Activated CD4-positive, alpha-beta T cell treated with anti-CD3 and anti-CD28 coated beads for 4 hours (primary cell): ENCODE data around the gene WDPCP.
"Not testable (repeated sequence)": the region's sequence is repeated elsewhere in the genome, so short reads cannot be mapped to it uniquely, and the experiment has no call there.

Source experiments
- DNase-seq, 2 donors: peaks; one replicate each; pipeline ENCODE4 v3.0.0-alpha.2; 2020

Gene WDPCP

DNA sequence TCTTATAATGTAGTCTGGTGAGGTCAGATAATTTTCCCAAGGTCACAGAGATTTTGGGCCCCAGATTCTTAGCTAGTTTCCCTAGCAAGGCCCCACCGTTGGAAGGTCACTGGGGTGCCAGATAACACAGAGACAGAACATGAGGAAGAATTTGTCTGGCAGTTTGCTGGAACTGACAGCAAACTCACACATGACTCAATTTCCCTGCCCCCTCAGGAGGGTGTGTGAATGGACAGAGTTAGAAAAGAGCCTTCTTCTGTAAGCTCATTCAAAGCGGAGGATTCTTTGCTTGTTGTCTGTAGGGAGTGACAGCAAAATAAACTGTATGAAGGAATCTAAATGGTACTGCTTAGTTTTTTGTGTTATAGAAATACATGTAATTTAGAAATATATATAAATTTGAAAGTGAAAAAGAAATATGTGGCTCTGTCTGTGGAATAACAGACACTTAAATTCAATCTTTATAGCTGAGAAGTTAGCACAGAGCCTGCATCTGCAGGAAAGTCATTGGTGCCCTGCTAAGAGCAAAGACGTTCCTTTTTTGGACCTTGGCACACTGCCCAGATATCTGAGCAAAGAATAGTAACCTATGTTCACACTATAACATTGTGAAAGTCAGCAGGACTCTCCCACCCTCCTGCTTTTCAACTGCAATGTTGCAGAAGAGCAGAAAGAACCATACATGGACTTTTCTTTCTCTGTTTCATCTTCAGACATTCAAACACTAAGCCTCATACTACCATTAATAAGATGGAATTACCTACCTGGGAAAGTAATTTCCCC is 2.5 kb upstream of the WDPCP start:
- no peak for DNase-seq

DNA sequence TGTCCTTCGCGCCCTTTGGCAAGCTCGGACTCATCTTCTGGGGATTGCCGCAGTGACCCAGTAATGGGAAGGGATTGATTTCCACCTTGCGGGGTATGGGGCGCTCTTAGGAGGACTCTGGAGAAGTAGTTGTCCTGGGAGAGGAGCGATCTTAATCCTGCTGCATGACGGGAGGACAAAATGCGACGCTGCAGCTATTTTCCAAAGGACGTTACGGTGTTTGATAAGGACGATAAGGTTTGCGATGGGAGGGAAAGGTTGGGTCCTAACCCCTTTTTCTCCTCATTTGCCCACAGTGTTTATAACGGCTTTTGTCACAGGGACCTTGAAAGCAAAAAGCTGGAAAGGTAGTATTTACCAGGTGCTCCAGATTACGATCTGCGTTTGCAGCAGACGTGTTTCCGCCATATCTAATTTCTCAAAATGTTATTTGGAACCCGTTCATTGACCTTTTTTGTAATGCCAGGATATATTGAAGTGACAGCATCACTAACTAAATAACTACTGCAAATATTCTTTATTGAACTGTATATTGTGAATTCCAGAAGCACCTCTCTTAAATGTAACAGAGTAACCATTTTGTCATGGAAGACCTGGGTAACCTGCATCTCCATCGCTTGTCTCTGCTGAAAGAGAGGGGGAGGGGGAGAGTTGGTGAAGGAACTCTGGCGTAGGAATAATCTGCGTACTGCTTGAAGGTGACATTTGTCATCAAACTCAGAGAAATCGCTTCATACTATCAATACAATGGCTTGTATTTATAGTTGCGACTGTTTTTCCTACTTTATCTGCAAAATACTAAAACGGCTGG is 1.1 kb upstream of the WDPCP start:
- DNase-seq, result no peak

- no peak for DNase-seq
These were observed 378 bp downstream of the WDPCP start for GRCh38 chr2:63587814-63588384.

DNA sequence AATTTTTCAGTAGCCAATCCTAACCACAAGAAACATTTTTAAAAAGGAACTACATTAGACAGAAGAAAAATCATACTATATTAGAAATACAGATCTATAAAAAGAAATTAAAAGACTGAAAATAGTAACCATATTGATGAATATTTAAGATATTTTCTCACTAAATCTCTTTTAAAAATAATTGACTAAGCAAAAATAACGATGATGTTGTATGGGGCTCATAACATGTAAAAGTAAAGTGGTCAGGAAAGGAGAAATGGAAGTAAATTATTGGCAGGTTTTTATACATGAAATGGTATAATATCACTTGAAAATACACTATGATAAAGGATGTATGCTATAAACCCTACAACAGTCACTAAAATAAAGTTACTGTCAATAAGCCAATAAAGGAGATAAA is 5.4 kb downstream of the WDPCP start:
- DNase-seq, result no peak

- DNase-seq, result no peak
These were observed 6.8 kb downstream of the WDPCP start for GRCh38 chr2:63581298-63581961.

DNA sequence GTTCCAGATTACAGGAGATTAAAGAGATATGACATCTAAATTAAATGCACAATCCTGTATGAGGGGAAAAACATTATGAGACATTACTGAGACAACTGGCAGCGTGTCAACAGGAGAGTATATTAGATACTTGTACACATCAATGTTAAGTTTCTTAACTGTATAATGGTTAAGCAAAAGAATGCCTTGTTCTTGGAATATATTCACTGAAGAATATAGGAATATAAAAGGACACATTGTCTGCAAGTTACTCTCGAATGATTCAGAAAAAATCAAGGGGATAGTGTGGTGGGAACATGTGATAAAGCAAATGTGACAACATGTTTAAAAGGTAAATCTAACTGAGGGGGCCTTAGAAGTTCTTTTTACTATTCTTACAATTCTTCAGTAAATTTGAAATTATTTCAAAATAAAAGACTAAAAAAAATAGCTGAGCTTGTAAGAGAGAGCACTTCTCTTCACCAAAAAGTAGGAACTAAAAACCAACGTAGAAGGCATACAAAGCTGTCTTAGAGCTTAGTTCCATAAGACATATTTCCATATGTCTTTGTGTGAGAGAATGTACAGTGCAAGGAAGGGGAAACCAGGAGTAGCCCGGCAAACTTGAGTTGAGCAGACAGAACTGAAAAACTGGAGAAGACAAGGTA is 7.5 kb downstream of the WDPCP start:
- DNase-seq, result no peak

DNA sequence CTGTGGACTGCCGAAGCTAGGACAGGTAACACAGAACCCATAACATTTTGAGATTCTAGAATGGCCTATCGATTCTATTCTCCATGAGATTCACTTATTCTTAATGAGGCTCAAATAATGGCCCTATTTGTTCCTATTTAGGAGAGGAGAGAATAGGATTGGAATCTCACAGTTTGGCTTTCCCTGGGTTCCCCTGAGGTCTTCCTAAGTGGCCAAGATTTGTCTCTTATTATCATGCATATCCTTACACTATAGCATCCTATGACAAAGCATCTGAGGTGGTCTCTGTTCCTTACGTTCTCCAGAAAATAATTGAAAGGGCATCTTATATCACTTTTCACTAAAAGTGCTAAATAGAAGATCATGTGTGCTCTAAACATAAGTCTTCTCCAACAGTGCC is 9.5 kb downstream of the WDPCP start:
- DNase-seq, result no peak

DNA sequence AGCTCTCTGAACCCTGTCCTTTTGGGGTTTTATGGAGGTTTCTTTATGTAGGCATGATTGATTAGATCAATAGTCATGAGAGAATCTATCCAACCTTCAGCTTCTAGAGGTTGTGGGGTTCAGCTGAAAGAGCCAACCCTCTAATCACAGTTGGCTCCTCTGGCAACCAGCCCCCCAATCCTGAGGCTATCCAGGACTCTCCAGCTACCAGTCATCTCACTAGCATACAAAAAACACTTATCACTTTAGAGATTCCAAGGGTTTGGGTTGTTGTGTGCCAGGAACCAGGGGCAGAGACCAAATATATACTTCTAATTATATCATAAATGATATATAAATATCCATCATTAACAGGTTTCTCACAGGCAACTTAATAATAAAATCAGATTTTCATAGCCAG is 11.7 kb downstream of the WDPCP start:
- DNase-seq, result no peak

DNA sequence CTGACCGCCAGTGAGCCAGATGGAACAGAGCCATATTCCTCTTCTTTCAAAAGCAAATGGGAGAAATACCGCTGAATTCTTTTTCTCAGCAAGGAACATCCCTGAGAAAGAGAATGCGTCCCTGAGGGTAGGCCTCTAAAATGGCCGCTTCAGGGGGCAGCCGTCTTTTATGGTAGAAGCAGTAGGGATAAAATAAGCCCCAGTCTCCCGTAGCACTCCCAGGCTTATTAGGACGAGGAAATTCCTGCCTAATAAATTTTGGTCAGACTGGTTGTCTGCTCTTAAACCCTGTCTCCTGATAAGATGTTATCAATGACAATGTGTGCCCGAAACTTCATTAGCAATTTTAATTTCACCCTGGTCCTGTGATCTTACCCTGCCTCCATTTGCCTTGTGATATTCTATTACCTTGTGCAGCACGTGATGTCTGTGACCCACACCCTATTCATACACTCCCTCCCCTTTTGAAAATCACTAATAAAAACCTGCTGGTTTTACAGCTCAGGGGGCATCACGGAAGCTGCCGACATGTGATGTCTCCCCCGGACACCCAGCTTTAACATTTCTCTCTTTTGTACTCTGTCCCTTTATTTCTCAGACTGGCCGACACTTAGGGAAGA is 14.4 kb downstream of the WDPCP start:
- DNase-seq, result not testable (repeated sequence)

GRCh38 chr2:63573026-63573425 is 15.3 kb downstream of the WDPCP start:
- not testable (repeated sequence) for DNase-seq

DNA sequence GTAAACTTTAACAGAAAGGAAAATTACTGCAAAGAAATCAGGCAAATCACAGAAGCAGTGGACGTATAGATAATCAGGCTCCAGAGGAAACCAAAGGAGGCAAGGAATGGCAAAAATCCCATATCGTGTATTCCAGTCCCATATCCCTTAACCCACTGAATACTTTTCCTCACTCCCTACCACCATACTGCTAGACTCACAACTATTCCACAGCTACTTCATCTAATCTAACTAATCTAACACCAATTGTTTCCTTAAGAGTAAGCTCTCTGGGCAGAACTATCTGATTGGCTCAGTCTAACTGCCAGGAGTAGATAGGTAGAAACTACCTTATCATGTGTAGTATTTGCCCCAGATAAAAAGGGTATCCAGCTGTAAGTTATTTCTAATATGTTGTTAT is 16.3 kb downstream of the WDPCP start:
- DNase-seq, result no peak

- no peak for DNase-seq
These were observed 17.0 kb downstream of the WDPCP start for GRCh38 chr2:63571291-63571690.

GRCh38 chr2:63569740-63570139 is 18.5 kb downstream of the WDPCP start:
- no peak for DNase-seq

GRCh38 chr2:63562751-63563150 is 25.5 kb downstream of the WDPCP start:
- no peak for DNase-seq

GRCh38 chr2:63558922-63559321 is 29.4 kb downstream of the WDPCP start:
- not testable (repeated sequence) for DNase-seq

DNA sequence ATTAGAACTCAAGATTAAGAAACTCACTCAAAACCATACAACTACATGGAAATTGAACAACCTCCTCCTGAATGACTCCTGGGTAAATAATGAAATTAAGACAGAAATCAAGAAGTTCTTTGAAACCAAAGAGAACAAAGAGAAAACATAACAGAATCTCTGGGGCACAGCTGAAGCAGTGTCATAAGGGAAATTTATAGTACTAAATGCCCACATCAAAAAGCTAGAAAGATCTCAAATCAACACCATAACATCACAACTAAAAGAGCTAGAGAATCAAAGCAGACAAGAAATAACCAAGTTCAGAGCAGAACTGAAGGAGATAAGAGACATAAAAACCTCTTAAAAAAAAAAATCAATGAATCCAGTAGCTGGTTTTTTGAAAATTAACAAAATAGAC is 30.5 kb downstream of the WDPCP start:
- DNase-seq, result not testable (repeated sequence)

- no peak for DNase-seq
These were observed 32.3 kb downstream of the WDPCP start for GRCh38 chr2:63555931-63556330.

GRCh38 chr2:63555299-63555698 is 33.0 kb downstream of the WDPCP start:
- no peak for DNase-seq

DNA sequence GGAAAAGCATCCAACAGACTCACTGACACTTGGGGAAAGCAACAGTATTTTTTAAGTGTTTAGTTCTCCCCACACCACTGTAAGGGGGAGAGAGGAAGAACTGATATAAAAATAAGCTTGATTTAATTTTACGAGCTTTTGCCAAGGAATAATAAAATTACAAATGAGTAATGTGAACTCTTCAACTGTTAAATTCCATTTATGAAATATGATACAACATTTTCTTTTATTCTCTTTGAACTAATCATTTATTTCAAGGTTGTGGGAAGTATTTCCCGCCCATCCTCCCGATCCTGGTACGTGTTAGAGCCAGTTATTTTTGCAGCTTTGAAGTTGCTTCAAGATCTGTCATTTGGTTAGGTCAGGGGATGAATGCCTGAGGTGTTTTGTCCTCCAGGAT is 35.2 kb downstream of the WDPCP start:
- no peak for DNase-seq

- no peak for DNase-seq
These were observed 43.3 kb downstream of the WDPCP start for GRCh38 chr2:63545023-63545422.

GRCh38 chr2:63544017-63544627 is 44.2 kb downstream of the WDPCP start:
- DNase-seq, result no peak
